Measurements from ENCODE around the gene MYO9B.

DNA sequence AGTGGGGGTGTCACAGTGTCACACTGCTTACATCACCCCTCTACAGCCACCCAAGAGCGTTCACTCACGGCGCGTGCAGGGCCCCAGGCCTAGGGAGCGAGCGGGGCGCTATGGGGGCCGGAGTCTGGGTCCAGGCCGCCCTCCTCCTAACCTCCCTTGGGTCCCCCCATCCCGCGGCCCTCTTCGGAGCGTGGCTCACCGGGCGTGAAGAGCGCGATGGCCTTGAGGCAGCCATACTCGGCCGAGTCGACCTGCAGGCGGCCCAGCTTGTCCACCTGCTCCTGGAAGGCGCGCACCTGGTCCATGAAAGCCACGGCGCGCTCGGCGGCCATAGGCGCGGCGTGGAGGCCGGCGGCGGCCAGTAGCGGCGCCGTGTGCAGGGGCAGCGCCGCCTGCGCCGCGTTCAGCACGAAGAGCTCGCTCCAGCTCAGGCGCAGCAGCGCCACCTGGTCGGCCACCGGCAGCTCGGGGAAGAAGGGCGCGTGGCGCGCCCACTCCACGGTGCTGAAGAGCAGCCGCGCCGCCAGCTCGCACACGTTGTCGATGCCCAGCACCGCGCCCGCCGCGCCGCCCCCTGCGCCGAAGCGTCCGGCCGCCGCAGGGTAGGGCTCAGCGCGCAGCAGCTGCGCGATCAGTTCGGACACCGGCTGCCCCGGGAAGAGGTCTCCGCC, 159.9 kb downstream of the MYO9B start:
- TF ChIP-seq EZH2 (IDR thresholded peaks at IDR 0.05; ENCODE audit: insufficient read depth, poor library complexity, severe bottlenecking) (no peak), EZH2phosphoT487 (IDR thresholded peaks at IDR 0.05; ENCODE audit: insufficient read depth, low read depth) (no peak)

Data from GM23248 (cell line).